ENCODE results near the gene GLI1.

DNA sequence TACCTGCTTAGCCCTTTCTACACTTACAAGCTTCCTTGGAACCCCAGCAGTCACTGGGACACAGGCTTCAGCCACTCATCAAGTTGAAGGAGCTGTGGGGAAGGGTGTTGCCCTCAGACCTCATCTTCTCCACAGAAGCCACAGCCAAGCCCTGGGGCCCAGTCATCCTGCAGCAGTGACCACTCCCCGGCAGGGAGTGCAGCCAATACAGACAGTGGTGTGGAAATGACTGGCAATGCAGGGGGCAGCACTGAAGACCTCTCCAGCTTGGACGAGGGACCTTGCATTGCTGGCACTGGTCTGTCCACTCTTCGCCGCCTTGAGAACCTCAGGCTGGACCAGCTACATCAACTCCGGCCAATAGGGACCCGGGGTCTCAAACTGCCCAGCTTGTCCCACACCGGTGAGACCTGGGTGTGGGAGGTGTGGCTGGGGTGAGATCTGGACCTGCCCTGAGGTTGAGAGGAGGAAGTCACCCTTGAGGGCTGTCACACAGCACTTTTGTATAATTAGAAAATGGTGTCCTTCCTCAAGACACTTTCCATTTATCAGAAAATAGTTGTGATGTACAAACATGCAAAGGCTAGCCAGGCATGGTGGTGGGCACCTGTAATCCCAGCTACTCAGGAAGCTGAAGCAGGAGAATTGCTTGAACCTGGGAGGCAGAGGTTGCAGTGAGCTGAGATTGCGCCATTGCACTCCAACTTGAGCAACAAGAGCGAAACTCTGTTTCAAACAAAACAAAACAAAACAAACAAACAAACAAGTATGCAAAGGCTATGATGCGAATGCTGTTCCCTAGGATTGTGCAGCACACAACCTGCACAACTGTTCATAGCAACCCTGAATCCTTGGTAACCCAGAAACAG lies 9.9 kb downstream of the GLI1 start:
- TF ChIP-seq, protein P1, sequence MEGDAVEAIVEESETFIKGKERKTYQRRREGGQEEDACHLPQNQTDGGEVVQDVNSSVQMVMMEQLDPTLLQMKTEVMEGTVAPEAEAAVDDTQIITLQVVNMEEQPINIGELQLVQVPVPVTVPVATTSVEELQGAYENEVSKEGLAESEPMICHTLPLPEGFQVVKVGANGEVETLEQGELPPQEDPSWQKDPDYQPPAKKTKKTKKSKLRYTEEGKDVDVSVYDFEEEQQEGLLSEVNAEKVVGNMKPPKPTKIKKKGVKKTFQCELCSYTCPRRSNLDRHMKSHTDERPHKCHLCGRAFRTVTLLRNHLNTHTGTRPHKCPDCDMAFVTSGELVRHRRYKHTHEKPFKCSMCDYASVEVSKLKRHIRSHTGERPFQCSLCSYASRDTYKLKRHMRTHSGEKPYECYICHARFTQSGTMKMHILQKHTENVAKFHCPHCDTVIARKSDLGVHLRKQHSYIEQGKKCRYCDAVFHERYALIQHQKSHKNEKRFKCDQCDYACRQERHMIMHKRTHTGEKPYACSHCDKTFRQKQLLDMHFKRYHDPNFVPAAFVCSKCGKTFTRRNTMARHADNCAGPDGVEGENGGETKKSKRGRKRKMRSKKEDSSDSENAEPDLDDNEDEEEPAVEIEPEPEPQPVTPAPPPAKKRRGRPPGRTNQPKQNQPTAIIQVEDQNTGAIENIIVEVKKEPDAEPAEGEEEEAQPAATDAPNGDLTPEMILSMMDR (IDR thresholded peaks at IDR 0.05; ENCODE audit: borderline replicate concordance, extremely low read depth, low read length, poor library complexity, severe bottlenecking), result no peak
- TF ChIP-seq EZH2 (IDR thresholded peaks at IDR 0.05; ENCODE audit: borderline replicate concordance, low read depth, low read length, severe bottlenecking), result no peak
